SK-MEL-5 (cell line): ENCODE results near the gene KDM4C. TPM values are rescaled to one million over a fixed set of nuclear protein-coding genes. Genes with fewer than 3 reads are reported as not detected.
A peak's percentile ranks its signal among the peaks of the same experiment; 100 is the strongest.
"Not testable (repeated sequence)": the region's sequence is repeated elsewhere in the genome, so short reads cannot be mapped to it uniquely, and the experiment has no call there.

Experiments used
- DNase-seq: peaks from one replicate; pipeline ENCODE4 v3.0.0-alpha.2; 2016; ENCODE audit warnings: low read depth, low spot score
- in situ Hi-C: cut with HindIII; loops from 2 replicates; pipeline ENCODE4 v1.10.0; 2016; ENCODE audit warnings: low sequenced_read_pairs, high pct_unique_total_duplicates, low pct_unique_long_range_greater_than_20kb
- polyA plus RNA-seq, 2 experiments: library from polyadenylated mRNA; depleted of rRNA; stranded (reverse); fragments of >200 nt; gene quantifications; 2 replicates each; pipeline ENCODE4 v1.2.3, GENCODE V29; 2015
- total RNA-seq: library from RNA; depleted of rRNA; stranded (reverse); fragments of >200 nt; shearing (Covaris generic); gene quantifications from 2 replicates; pipeline ENCODE4 v1.2.3, GENCODE V29; 2014; rRNA removed

Gene KDM4C
- total RNA-seq = 12.3 and 13.3 TPM in 2 replicates
- polyA plus RNA-seq (2015; cell fraction: cytosol; rRNA removed) = 10.2 and 15.4 TPM in 2 replicates
- 36.0 and 49.5 TPM in 2 replicates for polyA plus RNA-seq (2015; cell fraction: nucleus; rRNA removed)

DNA sequence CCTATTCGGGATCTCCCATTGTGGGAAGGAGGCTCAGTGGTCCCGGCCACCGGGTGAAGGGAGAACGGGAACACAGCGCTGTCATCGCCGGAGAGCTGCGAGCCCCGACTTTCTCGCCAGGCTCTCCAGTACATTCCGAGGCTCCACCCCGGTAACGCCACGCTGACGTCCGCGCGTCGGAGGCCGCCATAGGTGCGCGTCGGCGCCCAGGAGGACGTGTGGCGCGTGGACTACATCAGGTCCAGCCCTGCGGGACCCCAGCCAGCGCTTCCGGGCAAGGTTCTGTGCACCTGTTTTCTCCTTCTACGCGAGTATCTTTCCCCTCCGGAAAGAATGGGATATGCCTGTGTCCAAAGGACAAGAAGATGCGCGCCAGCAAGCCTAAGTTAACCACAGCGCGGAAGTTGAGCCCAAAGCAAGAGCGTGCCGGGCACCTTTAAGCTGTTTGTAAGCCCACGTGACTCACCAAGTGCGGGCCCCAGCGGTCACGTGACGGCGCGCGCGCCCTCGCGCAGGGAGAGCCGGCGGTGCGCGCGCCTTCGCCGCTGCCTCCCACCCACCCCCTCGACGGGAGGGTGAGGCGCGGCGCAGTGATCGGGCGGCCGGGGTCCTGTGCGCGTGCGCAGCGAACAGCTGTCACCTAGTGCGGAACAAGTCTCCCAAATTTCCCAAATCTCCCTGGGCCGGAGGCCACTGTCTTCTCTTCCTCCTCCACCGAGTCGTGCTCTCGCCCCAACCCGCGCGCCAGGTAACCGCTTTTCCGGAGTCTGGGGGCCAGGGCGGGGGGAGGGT lies at the start of gene KDM4C:
Gene KDM4C (plus strand): TSS at position 518 of the 792 bp plus-strand sequence. CDS start 35,016 bp downstream, outside the sequence.
- in situ Hi-C loops = no loop called here
- DNase-seq = peak; percentile 88

DNA sequence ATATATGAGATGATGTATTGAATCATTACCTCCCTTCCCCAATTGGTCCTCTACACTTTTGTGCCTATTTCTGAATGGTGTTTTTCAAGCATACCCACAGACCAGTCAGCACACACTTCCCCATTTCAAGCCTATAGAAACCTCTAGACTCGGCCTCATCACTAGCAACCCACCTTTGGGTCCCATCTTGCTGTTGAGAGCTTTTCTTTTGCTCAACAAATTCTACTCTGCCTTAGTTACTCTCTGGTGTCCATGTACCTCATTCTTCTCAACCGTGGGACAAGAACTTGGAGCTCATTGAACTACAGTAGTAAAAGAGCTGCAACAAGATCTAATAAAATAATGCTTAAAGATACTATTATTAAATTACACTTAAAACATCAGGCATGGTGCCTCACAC lies 49.0 kb upstream of the KDM4C start:
- in situ Hi-C loops = no loop called here
- DNase-seq = no peak

DNA sequence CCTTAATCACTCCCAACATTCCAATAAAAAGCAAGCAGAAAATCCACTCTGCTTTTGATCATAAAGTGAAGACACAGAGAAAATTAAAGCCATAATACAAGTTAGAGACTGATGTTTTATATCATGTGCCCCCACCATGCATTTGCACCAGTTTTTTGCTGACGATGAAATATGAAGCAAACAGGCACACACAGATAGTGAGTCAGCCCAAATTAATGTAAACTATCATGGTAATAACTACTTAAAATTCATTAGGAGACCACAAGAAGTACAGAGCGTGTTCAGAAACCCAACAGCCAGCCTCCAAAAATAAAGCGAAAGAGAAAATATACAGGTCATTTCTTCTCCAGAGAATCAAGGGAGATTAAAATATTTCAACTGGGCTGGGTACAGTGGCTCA lies 46.4 kb upstream of the KDM4C start:
- DNase-seq = no peak
- in situ Hi-C loops = no loop called here

DNA sequence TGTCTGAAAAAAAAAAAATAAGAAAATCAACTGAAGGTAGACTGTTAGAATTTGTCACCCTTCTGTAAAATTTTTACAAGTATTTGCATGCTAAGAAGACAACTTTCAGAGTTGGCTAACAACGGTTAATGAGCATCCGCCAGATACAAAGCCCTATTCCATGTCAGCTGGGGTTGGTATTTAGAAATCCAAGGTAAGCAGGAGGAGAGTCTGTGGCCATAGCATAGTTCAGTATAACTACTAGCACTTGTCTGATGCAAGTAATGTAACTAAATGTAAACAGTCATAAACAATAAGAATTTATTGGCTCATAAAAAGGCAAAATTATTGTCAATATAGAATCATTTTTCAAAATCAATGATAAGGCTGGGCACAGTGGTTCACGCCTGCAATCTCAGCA lies 45.7 kb upstream of the KDM4C start:
- no peak for DNase-seq
- in situ Hi-C loops = no loop called here

DNA sequence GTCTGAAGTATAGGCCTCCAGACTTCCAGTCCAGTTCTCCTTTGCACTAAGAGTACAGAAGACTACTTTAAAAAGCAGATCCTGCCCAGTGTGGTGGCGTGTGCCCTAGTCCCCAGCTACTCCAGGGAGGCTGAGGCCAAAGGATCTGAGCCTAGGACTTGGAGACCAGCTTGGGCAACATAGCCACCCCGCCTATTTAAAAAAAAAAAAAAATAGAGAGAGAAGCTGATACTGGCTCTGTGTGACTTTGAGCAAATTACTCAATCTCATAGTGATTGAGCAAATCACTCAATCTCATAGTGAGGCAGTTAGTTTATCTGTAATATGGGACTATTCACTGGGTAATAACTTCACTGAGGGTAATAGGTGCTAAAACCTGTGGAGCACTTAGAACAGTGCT lies 43.6 kb upstream of the KDM4C start:
- no peak for DNase-seq
- in situ Hi-C loops = no loop called here

DNA sequence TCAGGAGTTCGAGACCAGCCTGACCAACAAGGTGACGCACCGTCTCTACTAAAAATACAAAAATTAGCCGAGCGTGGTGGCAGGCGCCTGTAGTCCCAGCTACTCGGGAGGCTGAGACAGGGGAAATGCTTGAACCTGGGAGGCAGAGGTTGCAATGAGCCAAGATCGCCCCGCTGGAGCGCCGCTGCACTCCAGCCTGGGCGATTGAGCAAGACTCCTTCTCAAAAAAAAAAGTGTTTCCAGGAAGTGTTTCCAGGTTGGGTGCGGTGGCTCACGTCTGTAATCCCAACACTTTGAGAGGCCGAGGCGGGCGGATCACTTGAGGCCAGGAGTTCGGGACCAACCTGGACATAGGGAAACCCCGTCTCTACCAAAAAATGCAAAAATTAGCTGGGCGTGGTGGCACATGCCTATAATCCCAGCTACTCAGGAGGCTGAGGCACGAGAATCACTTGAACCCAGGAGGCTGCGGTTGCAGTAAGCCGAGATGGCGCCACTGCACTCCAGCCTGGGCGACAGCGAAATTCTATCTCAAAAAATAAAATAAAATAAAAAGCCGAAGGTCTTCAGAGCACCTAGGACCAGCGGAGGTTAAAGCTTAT lies 42.5 kb upstream of the KDM4C start:
- DNase-seq, in situ Hi-C loops: not testable (repeated sequence)

DNA sequence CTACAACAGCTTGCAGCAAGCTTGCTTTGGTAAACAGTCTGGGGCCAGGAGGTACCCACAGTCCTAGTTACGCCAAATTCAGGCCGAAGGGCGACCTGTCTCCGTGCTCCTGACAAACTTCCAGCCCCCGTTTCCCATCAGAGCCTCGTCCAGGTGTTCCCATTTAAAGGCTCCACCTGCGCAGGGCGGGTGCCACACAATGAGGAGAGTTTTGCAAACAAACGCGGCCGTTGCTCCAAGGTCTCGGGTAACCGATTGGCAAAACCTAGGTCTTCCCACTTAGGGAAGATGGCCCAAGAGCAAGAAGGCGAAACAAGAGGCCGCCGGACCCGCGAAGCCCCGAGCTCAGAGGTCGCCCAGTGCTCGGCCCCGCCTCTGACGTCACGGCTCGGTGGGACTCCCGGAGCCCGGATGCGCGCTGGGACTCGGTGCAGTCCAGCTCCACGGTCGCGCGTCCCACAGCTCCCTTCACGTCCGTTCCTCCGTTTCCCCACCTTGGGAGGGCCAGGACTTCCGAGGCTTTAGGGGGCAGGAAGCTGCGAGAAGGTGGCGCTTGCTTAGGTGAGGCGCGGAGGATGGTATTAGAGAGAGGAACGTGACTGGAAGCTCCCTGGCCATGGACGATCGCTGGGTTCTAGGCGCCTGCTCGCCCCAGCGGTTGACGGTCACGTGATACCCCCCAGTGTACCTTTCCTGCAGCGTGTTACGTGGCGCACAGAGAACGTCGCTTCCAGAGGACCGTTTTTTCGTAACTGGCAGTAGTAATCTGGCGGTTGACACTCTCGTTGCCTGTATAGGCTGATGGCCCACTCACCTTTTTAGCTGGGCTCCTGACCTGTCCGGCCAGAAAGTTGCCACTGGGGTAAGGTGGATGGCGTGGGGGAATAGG lies 41.8 kb upstream of the KDM4C start:
- no peak for DNase-seq
- in situ Hi-C loops = no loop called here

DNA sequence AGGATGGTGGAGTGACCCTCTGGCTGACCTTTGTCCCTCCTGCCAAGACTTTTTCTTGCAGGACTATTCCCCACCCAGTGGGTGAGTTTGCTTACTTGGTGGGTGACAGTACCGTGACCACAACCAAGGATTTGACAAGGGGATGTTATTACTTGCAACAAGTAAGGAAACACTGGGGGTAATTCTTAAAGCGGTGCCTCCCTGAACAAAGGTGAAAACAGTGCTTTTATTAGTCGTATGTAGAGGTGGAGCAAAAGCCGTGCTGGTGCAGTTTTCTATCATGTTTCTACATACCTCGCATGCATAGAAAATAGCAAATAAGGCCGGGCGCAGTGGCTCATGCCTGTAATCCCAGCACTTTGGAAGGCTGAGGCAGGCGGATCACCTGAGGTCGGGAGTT lies 41.0 kb upstream of the KDM4C start:
- in situ Hi-C loops = no loop called here
- no peak for DNase-seq

DNA sequence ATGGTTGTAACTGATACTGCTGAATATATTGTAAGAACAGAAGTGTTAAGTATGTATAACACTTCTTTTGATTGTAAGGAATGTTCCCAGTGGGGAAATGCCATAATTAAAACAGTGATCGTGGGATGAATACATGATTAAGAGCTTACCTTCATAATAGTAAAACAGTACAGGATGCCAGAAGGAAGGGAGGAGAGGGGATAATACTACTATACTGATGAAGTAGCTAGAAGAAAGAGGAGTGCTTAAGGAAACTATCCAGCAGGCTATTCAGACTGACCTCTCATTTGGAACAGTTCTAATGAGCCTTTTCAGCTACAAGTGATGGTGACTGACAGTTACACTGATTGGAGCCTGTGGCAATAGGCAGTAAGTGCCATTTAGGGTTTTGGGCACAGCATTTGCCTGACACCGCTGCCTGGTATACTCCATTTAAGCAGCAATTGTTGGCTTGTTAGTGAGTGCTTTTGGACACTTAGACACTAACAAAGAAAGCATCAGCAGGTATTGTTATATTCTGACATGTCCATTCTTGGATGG lies 33.8 kb upstream of the KDM4C start:
- no peak for DNase-seq
- in situ Hi-C loops = no loop called here

DNA sequence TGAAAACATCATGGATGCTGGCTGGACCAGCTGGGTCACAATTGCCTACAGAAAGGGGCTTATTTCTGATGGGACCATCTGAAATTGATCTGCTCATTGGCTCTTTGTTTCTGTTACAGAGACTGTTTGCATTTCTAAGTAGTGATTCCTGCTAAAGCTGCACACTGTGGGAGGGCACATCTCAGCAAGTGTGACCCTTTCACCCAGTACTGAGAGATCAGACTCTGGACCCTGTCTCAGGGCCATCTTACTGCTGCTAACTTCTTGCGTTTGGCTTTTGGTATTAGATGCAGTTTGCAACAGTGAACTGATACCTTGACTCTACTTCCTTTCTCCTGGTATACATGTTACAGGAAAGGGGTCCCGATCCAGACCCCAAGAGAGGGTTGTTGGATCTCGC lies 24.5 kb upstream of the KDM4C start:
- in situ Hi-C loops = no loop called here
- DNase-seq = no peak

DNA sequence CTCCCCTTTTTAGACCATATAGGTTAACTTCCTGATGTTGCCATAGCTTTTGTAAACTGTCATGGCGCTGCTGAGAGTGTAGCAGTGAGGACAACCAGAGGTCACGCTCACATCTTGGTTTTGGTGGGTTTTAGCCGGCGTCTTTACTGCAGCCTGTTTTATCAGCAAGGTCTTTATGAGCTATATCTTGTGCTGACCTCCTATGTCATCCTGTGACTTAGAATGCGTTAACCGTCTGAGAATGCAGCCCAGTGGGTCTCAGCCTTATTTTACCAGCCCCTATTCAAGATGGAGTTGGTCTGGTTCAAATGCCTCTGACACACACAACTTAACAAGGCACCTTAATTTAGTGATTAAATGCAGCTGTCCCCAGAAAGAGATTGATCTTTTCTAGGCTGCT lies 23.9 kb upstream of the KDM4C start:
- DNase-seq = no peak
- in situ Hi-C loops = no loop called here

DNA sequence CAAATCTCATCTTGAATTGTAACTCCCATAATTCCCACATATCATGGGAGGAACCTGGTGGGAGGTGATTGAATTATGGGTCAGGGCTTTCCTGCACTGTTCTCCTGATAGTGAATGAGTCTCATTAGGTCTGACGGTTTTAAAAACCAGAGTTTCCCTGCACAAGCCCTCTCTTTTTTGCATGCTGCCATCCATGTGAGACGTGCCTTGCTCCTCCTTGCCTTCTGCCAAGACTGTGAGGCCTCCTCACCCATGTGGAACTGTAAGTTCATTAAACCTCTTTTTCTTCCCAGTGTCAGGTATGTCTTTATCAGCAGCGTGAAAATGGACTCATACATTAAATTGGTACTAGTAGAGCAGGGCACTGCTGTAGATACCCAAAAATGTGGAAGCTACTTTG lies 22.4 kb upstream of the KDM4C start:
- in situ Hi-C loops = no loop called here
- no peak for DNase-seq

DNA sequence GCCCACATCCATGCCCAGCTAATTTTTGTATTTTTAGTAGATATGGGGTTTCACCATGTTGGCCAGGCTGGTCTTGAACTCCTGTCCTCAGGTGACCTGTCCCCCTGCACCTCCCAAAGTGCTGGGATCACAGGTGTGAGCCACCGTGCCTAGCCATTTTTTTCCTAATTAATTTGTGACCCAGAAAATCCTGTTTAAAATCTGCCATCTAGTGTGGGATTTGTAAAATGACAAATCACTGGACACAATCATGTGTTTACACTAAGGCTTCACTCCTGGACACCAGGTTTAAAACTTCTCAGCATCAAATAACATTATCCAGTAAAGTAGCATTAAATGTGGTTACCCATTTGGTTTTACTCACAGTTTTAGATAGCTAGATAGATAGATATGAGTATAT lies 18.6 kb upstream of the KDM4C start:
- peak; percentile 42 for DNase-seq
- in situ Hi-C loops = no loop called here

DNA sequence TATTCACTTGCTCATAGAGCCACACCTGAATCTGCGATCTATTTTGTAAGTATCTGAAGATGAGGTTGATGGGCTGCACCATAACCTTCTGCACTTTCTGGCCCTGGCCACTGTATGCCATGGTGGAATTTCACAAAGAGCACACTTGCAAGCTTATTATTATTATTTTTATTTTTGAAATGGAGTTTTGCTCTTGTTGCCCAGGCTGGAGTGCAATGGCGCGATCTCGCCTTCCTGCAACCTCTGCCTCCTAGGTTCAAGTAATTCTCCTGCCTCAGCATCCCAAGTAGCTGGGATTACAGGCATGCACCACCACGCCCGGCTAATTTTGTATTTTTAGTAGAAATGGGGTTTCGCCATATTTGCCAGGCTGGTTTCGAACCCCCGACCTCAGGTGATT lies 8.9 kb upstream of the KDM4C start:
- in situ Hi-C loops = not testable (repeated sequence)

DNA sequence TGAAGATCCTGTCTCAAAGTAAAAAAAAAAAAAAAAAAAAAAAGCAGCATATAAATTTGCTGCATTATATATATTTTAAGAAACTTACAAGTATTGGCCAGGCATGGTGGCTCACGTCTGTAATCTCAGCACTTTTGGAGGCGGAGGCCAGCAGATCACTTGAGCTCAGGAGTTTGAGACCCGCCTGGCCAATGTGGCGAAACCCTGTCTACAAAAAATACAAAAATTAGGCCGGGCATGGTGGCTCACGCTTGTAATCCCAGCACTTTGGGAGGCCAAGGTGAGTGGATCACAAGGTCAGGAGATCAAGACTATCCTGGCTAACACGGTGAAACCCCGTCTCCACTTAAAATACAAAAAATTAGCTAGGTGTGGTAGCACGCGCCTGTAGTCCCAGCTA lies 2.9 kb upstream of the KDM4C start:
- in situ Hi-C loops = not testable (repeated sequence)

More for the DNA sequence above, 8.9 kb upstream of the KDM4C start:
- not testable (repeated sequence) for DNase-seq

DNA sequence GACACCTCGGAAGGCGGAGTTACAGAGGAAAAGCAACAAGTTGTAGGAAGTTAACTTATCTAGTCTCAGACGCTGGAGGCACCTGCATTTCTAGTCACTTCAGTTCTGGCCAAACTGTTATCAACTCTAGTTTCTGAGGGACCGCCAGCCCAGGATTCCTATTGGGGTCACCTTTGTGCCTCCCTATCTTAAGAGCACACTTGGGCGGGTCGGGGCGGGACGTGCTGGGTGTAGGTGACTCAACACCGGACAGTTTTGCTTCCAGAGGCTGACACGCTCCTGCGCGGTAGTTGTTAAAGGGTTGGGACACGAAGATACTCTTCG lies 679 bp upstream of the KDM4C start:
- peak; percentile 71 for DNase-seq
- in situ Hi-C loops = no loop called here

More for the DNA sequence above, 2.9 kb upstream of the KDM4C start:
- DNase-seq = not testable (repeated sequence)

DNA sequence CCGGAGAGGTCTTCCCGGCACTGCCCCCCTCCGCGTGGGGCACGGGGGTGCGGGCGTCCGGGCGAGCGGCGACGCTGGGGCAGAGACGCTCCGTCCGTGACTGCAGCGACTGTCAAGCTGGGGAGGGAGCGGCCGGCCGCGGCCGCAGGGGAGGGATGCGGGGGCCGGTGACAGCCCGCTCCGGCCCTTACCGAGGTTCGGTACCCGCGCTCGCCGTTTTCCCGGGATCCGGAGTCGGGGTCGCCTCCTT lies 400 bp downstream of the KDM4C start:
- no peak for DNase-seq
- in situ Hi-C loops = no loop called here

DNA sequence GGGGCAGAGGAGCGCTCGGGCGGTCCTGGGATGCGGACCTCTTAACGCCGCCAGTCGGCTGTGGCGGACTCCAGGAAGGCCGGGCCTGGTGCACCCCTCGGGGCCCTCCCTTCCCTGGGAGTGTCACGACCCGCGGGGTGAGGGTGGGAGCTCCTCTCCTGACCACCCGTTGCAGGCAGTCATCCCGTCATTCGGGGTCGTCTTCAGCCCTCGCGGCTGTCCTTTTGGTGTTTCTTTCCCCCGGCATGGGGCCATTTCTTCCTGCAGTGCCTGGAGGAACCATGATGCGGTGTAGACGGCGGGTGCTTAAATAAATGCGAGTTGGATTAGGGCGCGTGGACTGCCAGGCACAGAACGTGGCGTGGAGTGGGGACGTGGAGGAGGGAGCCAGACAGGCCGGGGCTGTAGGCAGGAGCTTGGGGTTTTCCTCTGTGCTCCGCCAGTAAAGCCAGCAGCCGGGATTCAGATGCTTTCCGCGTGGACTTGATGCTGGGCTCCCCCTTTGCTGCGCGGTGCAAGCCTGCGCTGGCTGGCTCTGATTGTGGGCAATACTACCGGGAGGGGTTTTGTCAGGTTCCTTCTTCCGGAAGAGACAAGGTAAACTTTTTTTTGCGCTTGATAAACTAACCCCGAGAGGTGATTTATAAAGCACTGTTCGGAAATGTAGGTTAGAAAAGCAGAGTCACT lies 868 bp downstream of the KDM4C start:
- in situ Hi-C loops = no loop called here
- DNase-seq = peak; percentile 28
